OCI-LY7 (cell line): Measurements from ENCODE around the gene ATF7. TPM values are rescaled to one million over a fixed set of nuclear protein-coding genes. Genes with fewer than 3 reads are reported as not detected.
A peak's percentile ranks its signal among the peaks of the same experiment; 100 is the strongest.
"Not testable (repeated sequence)": the region's sequence is repeated elsewhere in the genome, so short reads cannot be mapped to it uniquely, and the experiment has no call there.

Experiments
- BruUV-seq: library from RNA; stranded (reverse); fragments of 400-500 nt; replicated peaks from 2 replicates; lab custom pipeline; 2021; lab: Mats Ljungman, UMichigan
- CTCF ChIA-PET: fragments of 300-600 bp; sonication (Branson Sonifier 250); formaldehyde crosslinking; loops from one replicate; lab custom pipeline; 2022; ENCODE audit warnings: antibody characterized with exemption; ENCODE audit not compliant: unreplicated experiment; lab: Charles Lee
- POLR2A ChIA-PET: fragments of 300-600 bp; sonication (Branson Sonifier 250); formaldehyde crosslinking; loops from one replicate; lab custom pipeline; 2022; ENCODE audit warnings: antibody characterized with exemption; lab: Charles Lee
- DNase-seq: peaks from one replicate; pipeline ENCODE4 v3.0.0-alpha.2; 2015; ENCODE audit warnings: low spot score
- H2AFZ ChIP-seq: fragments of 200-600 bp; sonication (generic), shearing (Covaris generic); 2 replicates; pipeline ENCODE4 v1.6.1; 2014; ENCODE audit warnings: mild to moderate bottlenecking, antibody characterized with exemption, low read length, moderate library complexity
- H3K27ac ChIP-seq: fragments of 200-600 bp; sonication (generic); 2 replicates; pipeline ENCODE4 v1.5.1; 2014; ENCODE audit warnings: mixed run types, low read depth, mild to moderate bottlenecking, moderate library complexity, low read length, inconsistent platforms; ENCODE audit not compliant: poor library complexity, severe bottlenecking
- H3K36me3 ChIP-seq: fragments of 200-600 bp; sonication (generic); 2 replicates; pipeline ENCODE4 v1.6.1; 2014; ENCODE audit warnings: mild to moderate bottlenecking, antibody characterized with exemption, low read length, moderate library complexity, mixed read lengths; ENCODE audit not compliant: insufficient read depth
- H3K4me1 ChIP-seq: fragments of 200-600 bp; sonication (generic); 2 replicates; pipeline ENCODE4 v1.5.1; 2014; ENCODE audit warnings: mild to moderate bottlenecking, low read length; ENCODE audit not compliant: insufficient read depth, poor library complexity, severe bottlenecking
- H3K4me2 ChIP-seq: fragments of 200-600 bp; sonication (generic); 2 replicates; pipeline ENCODE4 v1.6.1; 2014; ENCODE audit warnings: mild to moderate bottlenecking, low read length
- H3K4me3 ChIP-seq: fragments of 200-600 bp; sonication (generic); 2 replicates; pipeline ENCODE4 v1.5.1; 2014; ENCODE audit warnings: mild to moderate bottlenecking, low read depth, low read length; ENCODE audit not compliant: poor library complexity, severe bottlenecking
- H3K79me2 ChIP-seq: fragments of 200-600 bp; sonication (generic); 2 replicates; pipeline ENCODE4 v1.6.1; 2016; ENCODE audit warnings: low read depth, mild to moderate bottlenecking, low read length, moderate library complexity, mixed read lengths; ENCODE audit not compliant: insufficient read depth
- H3K9me2 ChIP-seq: fragments of 200-600 bp; sonication (generic); 2 replicates; pipeline ENCODE4 v1.6.1; 2016; ENCODE audit warnings: mild to moderate bottlenecking, low read length, mixed read lengths; ENCODE audit not compliant: insufficient read depth
- H3K9me3 ChIP-seq: fragments of 200-600 bp; sonication (generic); 2 replicates; pipeline ENCODE4 v1.6.1; 2014; ENCODE audit warnings: mild to moderate bottlenecking, mixed run types, low read length, mixed read lengths
- H4K20me1 ChIP-seq: fragments of 200-600 bp; sonication (generic); 2 replicates; pipeline ENCODE4 v1.6.1; 2014; ENCODE audit warnings: mild to moderate bottlenecking, antibody characterized with exemption, low read length, moderate library complexity, mixed read lengths; ENCODE audit not compliant: insufficient read depth
- EZH2phosphoT487 ChIP-seq: fragments of 200-600 bp; sonication (generic); IDR thresholded peaks from 2 replicates; pipeline ENCODE4 v1.6.1; 2018; ENCODE audit warnings: low read depth, borderline replicate concordance, mild to moderate bottlenecking, mixed run types, antibody characterized with exemption, low read length, moderate library complexity, mixed read lengths
- intact Hi-C: fragments of 100-400 bp; cut with micrococcal nuclease; formaldehyde crosslinking; loops from one replicate; pipeline ENCODE4 v1.10.0; 2022; ENCODE audit not compliant: unreplicated experiment
- total RNA-seq, 2 experiments: library from RNA; depleted of rRNA in 1 of 2; stranded (reverse); fragments of >200 nt in 1 of 2; shearing (Covaris generic) in 1 of 2; gene quantifications; 2 replicates each; pipeline ENCODE4 v1.2.3, GENCODE V29; 2014 to 2022
- TF ChIP-seq, protein P1 (sequence below): fragments of 200-600 bp; sonication (generic); conservative IDR thresholded peaks from 2 replicates; pipeline ENCODE4 v1.5.1; 2014; ENCODE audit warnings: mild to moderate bottlenecking, antibody characterized with exemption, low read length, moderate library complexity, mixed read lengths

The ATF7 gene
- total RNA-seq, 2 experiments from 2014 or later, result 6.8 to 23.2 TPM

- Histone ChIP-seq H3K4me3 (peak overlapping the region; percentile 46), H4K20me1 (no peaks in the 10 kb centered on the region), H2AFZ (no peak overlapping the region; the same call in 1 of the 2 replicates), H3K36me3 (peaks cover 8% of the 10 kb centered on the region; the same call in 1 of the 2 replicates), H3K9me2 (no peaks in the 10 kb centered on the region), H3K9me3 (no peaks in the 10 kb centered on the region), H3K4me2 (peak overlapping the region; percentile 72), H3K4me1 (peaks cover 37% of the 10 kb centered on the region), H3K79me2 (peaks cover 32% of the 10 kb centered on the region; the same call in 1 of the 2 replicates), H3K27ac (peak overlapping the region; percentile 43)
- DNase-seq, result peak; percentile 30
- no TSS peak for BruUV-seq
- POLR2A ChIA-PET, result no interaction called here
- CTCF ChIA-PET, result no interaction called here
- intact Hi-C loops, result no loop called here
- no peak for TF ChIP-seq EZH2phosphoT487
- TF ChIP-seq, protein P1, sequence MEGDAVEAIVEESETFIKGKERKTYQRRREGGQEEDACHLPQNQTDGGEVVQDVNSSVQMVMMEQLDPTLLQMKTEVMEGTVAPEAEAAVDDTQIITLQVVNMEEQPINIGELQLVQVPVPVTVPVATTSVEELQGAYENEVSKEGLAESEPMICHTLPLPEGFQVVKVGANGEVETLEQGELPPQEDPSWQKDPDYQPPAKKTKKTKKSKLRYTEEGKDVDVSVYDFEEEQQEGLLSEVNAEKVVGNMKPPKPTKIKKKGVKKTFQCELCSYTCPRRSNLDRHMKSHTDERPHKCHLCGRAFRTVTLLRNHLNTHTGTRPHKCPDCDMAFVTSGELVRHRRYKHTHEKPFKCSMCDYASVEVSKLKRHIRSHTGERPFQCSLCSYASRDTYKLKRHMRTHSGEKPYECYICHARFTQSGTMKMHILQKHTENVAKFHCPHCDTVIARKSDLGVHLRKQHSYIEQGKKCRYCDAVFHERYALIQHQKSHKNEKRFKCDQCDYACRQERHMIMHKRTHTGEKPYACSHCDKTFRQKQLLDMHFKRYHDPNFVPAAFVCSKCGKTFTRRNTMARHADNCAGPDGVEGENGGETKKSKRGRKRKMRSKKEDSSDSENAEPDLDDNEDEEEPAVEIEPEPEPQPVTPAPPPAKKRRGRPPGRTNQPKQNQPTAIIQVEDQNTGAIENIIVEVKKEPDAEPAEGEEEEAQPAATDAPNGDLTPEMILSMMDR, result no peak
Observed at GRCh38 chr12:53600490-53601295, 25.5 kb downstream of the ATF7 start.

- Histone ChIP-seq H3K4me1 (peaks cover 37% of the 10 kb centered on the region), H3K4me3 (no peak overlapping the region), H3K27ac (no peak overlapping the region), H3K4me2 (no peak overlapping the region), H2AFZ (no peak overlapping the region), H3K9me3 (no peaks in the 10 kb centered on the region), H3K36me3 (peaks cover 8% of the 10 kb centered on the region; the same call in 1 of the 2 replicates), H4K20me1 (no peaks in the 10 kb centered on the region), H3K9me2 (no peaks in the 10 kb centered on the region), H3K79me2 (peaks cover 32% of the 10 kb centered on the region; the same call in 1 of the 2 replicates)
- DNase-seq, result no peak
- intact Hi-C loops, result no loop called here
- POLR2A ChIA-PET, result interaction anchor here (0.7 to 1.0 kb wide), 3 partner anchors 9 to 332 kb away, joined by 3 to 4 read pairs (median 4); no protein-coding TSS in a partner anchor
- CTCF ChIA-PET, result interaction anchor here (0.6 kb wide), 1 partner anchor 56 kb away, joined by 3 read pairs; no protein-coding TSS in a partner anchor
- TSS peak; percentile 6 for BruUV-seq
- TF ChIP-seq EZH2phosphoT487, result no peak
- TF ChIP-seq, protein P1, result 0 out of 2 replicates have a peak, but pooled peaks have one; percentile 41
Observed at GRCh38 chr12:53599579-53599978, 26.6 kb downstream of the ATF7 start.

DNA sequence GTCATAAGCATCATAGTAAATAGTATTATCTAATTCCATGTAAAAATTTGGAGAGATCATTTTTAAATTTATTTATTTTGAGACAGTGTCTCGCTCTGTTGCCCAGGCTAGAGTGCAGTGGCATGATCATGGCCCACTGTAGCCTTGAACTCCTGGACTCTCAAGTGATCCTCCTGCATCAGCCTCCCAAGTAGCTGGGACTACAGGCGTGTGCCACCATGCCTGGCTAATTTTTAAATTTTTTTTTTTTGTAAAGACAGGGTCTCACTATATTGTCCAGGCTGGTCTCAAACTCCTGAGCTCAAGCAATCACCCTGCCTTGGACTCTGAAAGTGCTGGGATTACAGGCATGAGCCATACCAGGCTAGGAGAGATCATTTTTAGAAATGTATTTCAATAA lies 27.2 kb downstream of the ATF7 start:
- CTCF ChIA-PET, result interaction anchor here (0.6 kb wide), 1 partner anchor 56 kb away, joined by 3 read pairs; no protein-coding TSS in a partner anchor
- POLR2A ChIA-PET, result interaction anchor here (0.9 to 1.0 kb wide), 3 partner anchors 10 to 13 kb away, joined by 3 to 4 read pairs (median 4); no protein-coding TSS in a partner anchor
- H3K36me3 ChIP-seq, H3K4me2 ChIP-seq, H3K9me2 ChIP-seq, DNase-seq, H3K9me3 ChIP-seq, H2AFZ ChIP-seq, H4K20me1 ChIP-seq, H3K4me3 ChIP-seq, intact Hi-C loops, H3K27ac ChIP-seq, BruUV-seq: not testable (repeated sequence)
- H3K4me1 ChIP-seq, result peaks cover 35% of the 10 kb centered on the region
- H3K79me2 ChIP-seq, result peaks cover 27% of the 10 kb centered on the region; the same call in 1 of the 2 replicates
